Left forelimb (tissue), 1 donor: ENCODE results near the gene KIF5B.
"Not testable (repeated sequence)": the region's sequence is repeated elsewhere in the genome, so short reads cannot be mapped to it uniquely, and the experiment has no call there.

ENCODE experiments used
- DNase-seq: peaks from one replicate; pipeline ENCODE4 v3.0.0-alpha.2; 2018; ENCODE audit warnings: low spot score

The KIF5B gene

DNA sequence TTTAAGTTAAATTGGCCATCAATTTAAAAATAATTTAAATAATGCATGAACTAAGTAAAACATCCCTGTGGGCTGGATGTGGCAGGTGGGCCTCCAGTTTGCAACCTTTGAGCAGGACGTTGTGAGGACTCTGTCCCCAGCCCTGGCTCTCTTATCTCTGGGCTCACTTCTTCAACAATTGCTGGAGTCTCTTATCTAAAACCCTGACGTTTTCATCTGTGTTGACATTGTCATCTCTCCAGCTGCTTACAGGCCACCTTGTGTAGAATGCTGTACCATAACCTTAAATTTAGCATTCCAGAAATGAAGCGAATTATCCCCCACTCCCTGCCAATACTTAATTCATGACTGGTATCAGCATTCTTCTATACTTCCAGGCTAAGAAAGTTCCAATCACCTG is 3.2 kb upstream of the KIF5B start:
- DNase-seq = no peak

DNA sequence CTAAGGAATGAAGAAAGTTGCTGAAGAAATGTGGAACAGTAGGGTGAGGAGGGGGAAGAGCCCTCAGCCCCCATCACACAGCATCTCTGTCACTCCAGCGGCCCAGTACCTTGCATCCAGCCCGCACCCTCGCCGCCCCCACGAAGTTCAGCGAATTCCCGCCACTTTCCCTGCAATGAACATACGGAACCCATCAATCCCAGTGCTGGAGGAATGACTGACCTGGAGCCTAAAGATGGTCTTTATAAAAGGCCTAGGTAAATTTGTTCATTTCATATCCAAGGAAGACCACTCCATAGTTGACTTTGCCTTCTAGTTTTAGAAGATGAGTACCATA is 779 bp upstream of the KIF5B start:
- no peak for DNase-seq

GRCh38 chr10:32055478-32056135 is 618 bp downstream of the KIF5B start:
- DNase-seq = no peak

DNA sequence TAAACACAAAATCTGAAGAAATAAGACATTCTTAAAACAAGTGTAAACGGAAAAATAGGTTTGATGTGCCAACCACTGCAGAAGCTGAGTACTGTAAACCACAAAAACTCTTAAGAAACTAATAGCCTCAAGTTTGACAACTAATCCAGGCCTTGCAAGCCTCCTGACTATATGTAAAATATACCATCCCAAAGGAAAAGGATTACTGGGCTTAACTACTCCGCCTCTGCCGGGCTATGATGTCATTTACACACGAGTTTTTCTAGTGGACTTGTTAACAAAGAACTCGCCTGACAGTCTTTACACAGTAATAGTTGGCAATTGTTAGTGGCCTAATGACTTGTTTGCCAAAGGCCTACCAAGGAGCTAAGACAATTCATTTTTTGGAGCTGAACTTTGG is 2.1 kb downstream of the KIF5B start:
- no peak for DNase-seq

GRCh38 chr10:32053392-32053791 is 2.8 kb downstream of the KIF5B start:
- not testable (repeated sequence) for DNase-seq

DNA sequence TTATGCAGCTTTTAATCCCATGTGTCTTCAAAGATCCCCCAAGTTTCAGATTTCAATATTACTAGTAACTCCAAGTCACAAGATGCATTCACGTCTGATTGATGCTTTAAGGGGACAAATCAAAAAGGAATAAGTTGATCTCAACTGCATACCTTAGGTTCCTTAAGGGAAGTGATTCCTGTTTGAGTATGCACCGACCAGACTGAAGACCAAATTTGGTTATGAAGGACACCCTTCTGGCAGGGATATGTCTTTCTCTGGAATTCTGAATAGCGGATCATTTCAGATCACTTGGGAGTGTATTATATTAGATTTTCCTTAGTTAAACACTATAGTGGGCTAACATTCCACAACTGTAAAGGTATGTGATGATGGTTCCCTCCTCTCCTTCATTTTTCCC is 4.3 kb downstream of the KIF5B start:
- no peak for DNase-seq

DNA sequence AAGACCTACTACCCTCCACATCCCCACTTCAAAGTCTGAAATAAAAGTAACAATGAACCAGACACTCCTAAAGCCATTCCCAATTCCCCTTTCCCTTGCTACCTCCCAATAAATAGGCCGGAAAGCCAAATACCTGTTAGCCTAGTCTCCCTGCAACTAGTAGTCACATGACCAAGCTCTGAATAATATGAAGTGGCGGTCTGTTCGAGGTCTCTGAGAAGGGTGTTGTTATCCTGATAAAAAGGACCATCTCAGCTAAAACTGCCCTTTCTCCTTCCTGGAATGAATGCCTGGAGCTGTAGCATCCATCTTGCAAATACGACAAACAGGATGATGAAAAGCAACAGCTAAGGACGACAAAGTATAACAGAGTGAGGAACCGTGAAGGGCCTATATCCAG is 6.0 kb downstream of the KIF5B start:
- DNase-seq = no peak

DNA sequence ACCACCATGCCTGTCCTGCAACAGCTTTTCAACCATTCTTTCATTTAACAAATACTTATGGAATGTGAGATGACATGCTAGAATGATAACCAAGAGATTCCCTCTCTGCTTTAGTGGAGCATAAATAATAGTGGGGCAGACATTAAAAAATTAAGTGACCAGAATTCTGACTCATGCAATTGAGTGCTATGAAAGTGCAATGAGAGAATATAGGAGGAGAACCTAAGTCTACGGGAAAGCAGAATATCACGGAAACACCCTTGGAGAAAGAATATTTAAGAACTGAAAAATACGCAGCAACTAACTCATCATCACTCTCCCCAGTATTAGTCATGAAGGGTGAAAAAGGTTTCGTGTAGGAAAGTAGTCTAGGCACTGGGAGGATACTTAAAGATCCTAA is 7.1 kb downstream of the KIF5B start:
- no peak for DNase-seq

DNA sequence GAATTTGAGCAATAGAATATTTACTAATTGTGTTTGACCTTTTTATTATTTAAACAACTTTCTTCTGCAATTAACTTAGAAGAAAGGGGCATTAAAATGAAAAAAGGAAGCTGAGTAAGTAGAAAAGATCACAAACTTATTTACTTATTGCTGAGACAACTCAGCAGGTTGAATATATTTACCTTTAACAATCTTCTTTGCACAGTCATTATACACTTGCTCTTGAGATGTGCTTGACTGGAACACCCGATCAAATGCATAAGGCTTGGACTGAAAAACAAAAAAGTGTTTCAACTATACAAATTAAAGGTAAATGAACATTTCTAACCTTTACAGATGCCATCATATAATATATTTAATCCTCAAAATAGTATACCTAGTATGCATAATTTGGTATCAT is 7.9 kb downstream of the KIF5B start:
- no peak for DNase-seq

DNA sequence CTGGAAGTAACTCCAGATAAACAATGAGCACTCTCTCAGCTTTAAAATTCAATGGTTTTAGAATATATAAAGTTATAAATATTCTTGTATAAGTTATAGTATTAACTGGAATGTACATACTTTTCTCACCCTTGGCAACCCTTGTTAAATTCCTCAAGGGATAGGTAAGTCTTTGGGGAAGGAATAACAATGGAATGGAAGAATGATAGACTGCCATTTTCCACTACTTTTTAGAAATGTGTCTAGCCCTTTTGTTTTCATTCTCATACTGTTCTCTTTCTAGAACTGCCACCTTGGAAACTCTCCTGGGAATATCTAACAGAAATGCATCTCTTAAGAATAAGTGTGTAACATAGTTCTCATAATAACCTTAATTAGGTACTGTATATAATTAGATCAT is 8.3 kb downstream of the KIF5B start:
- no peak for DNase-seq

- DNase-seq = no peak
Measured at GRCh38 chr10:32046151-32046550, 10.1 kb downstream of the KIF5B start.

GRCh38 chr10:32042730-32043129 is 13.5 kb downstream of the KIF5B start:
- DNase-seq = not testable (repeated sequence)

- no peak for DNase-seq
Measured at GRCh38 chr10:32041290-32042028, 14.8 kb downstream of the KIF5B start.

GRCh38 chr10:32039734-32040133 is 16.5 kb downstream of the KIF5B start:
- no peak for DNase-seq

DNA sequence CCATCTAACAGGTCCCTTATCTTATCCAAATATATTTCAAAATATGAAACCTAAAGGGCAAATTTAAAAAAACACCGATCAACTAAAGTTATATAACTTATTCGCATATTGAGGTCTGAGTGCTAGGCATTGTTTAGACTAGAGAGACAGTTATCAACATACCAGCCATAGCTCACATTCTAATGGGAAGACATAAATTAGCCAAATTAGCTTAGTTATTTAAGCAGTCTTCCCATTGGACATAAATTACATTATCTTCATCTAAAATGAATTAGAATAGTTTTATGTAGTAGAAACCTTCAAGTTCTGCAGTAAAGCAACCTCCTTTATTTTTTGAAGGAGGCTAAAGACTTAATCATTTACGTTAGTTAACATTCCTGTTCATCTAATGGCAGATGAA is 17.4 kb downstream of the KIF5B start:
- no peak for DNase-seq

- no peak for DNase-seq
Measured at GRCh38 chr10:32036922-32037321, 19.3 kb downstream of the KIF5B start.

- DNase-seq = no peak
Measured at GRCh38 chr10:32035038-32035437, 21.2 kb downstream of the KIF5B start.

DNA sequence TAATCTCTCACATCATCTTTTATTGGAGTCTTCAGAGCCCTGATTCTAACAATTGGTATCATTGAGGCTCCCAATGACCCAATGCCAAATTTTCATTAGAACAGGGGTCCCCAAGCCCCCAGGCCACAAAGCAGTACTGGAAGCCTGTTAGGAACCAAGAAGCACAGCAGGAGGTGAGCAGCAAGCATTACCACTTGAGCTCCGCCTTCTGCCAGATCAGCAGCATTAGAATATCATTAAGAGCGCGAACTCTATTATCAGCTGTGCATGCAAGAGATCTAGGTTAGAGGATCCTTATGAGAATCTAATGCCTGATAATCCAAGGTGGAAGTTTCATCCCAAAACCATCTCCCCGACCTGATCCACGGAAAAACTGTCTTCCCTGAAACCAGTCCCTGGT is 23.1 kb downstream of the KIF5B start:
- no peak for DNase-seq

DNA sequence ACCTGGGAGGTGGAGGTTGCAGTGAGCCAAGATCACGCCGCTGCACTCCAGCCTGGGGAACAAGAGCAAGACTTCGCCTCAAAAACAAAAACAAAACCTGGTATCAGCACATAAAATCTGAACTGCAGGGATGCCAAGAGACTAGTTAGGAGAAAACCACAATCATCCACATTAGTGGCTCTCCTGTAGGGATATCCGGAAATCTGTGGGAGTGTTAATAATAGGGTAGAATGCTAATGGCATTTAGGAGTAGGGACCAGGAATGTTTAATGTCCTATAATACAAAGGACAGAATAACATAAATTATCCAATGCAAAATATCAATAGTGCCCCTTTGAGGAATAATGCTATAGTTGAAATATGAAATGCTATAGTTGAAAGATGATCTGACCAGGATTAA is 24.3 kb downstream of the KIF5B start:
- DNase-seq = no peak

GRCh38 chr10:32031424-32031823 is 24.8 kb downstream of the KIF5B start:
- no peak for DNase-seq

DNA sequence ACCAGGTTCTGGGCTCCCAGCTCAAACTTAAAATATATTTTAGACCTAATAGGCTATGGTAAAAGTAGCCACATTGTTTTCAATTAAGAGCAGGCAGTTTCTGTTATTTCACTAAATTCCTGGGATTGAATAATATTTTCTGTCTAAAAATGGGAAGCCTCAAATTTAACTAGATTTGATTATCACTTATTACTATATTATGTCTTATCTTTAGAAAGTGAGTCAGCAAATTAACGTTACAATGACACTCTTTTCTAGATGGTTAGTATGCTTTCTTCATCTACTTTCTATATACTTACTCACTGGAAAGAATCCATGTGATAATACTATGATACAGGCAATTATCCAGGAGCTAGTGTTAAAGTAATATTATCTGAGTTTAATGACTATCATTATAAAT is 27.5 kb downstream of the KIF5B start:
- DNase-seq = no peak

DNA sequence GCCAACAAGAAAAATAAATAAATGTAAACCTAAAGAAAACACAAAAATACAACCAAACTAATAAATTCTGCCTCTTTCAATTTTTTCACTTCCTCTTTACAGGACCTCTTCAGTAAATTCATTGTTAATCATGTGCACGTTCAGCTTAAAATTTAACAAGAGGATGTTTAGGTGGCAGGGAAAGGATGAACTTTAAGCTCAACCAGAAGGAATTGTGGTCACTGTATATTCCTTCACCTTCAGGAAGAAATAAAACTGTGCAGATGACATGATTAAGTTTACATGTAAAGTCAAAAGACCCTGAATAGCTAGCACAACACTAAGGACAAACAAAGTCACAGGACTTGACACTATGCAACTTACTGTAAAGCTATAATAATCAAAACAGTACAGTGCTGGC is 33.0 kb downstream of the KIF5B start:
- no peak for DNase-seq

DNA sequence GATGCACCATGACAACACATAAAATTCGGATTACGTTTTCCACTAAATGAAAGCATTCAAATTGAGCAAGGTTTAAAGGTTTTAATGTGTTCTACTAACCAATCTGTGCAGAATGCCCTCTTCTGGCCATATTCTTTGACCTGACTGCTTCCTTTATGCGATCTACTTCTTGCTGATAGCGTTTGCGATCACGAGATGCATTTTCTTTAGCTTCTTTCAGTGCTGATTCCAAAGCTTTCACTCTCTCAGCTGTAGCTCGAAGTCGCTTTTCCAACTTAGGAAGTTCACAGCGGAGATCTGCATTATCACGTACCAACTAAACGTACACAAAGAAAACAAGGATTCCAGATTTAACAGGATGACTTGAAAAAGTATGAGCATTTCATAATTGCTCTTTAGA is 39.2 kb downstream of the KIF5B start:
- no peak for DNase-seq

GRCh38 chr10:32015386-32015785 is 40.8 kb downstream of the KIF5B start:
- no peak for DNase-seq
